Panc1 (cell line): ENCODE measurements around the gene ABLIM2. TPM values are rescaled to one million over a fixed set of nuclear protein-coding genes. Genes with fewer than 3 reads are reported as not detected.

ENCODE experiments used
- ATAC-seq: fragments of 200-7000 bp; cut with Tn5 transposase; 2 replicates; pipeline ENCODE4 v1.9.1; 2020; ENCODE audit warnings: mild to moderate bottlenecking, moderate library complexity
- BruUV-seq: library from RNA; stranded (reverse); fragments of 400-500 nt; replicated peaks from 2 replicates; lab custom pipeline; 2021; lab: Mats Ljungman, UMichigan
- CTCF ChIA-PET: fragments of 300-600 bp; sonication (Branson Sonifier 250); formaldehyde crosslinking; loops from one replicate; lab custom pipeline; 2022; ENCODE audit warnings: antibody characterized with exemption; lab: Charles Lee
- POLR2A ChIA-PET: fragments of 300-600 bp; sonication (Branson Sonifier 250); formaldehyde crosslinking; loops from one replicate; lab custom pipeline; 2022; ENCODE audit warnings: antibody characterized with exemption; lab: Charles Lee
- DNase-seq: peaks from one replicate; pipeline ENCODE4 v3.0.0-alpha.2; 2010; ENCODE audit warnings: low read depth, low spot score
- H3K27ac ChIP-seq: 2 replicates; pipeline ENCODE4 v1.5.1; 2011; ENCODE audit warnings: mild to moderate bottlenecking, low read length, inconsistent platforms
- H3K27me3 ChIP-seq: fragments of 200-500 bp; sonication (Bioruptor generic); 2 replicates; pipeline ENCODE4 v1.6.0; 2014; ENCODE audit warnings: low read length, inconsistent platforms; ENCODE audit not compliant: control insufficient read depth, insufficient read depth
- H3K36me3 ChIP-seq: fragments of 200-500 bp; sonication (Bioruptor generic); 2 replicates; pipeline ENCODE4 v1.5.1; 2014; ENCODE audit warnings: inconsistent platforms, mild to moderate bottlenecking, low read length, moderate library complexity; ENCODE audit not compliant: control insufficient read depth, insufficient read depth
- H3K4me1 ChIP-seq: 2 replicates; pipeline ENCODE4 v1.5.1; 2011; ENCODE audit warnings: inconsistent platforms, mild to moderate bottlenecking, low read length, moderate library complexity; ENCODE audit not compliant: control insufficient read depth, insufficient read depth
- H3K4me3 ChIP-seq, 2 experiments: 2 replicates each; pipeline ENCODE4 v1.5.1; 2011 to 2012; ENCODE audit warnings: low read depth in 2 of 2, low read length in 2 of 2, mild to moderate bottlenecking in 2 of 2, inconsistent platforms in 1 of 2, moderate library complexity in 1 of 2
- H3K9me3 ChIP-seq: fragments of 200-500 bp; sonication (Bioruptor generic); 2 replicates; pipeline ENCODE4 v1.5.1; 2014; ENCODE audit warnings: low read depth, mild to moderate bottlenecking, inconsistent platforms, low read length, moderate library complexity; ENCODE audit not compliant: control insufficient read depth, insufficient read depth
- CTCF ChIP-seq: fragments of 450-650 bp; IDR thresholded peaks from 2 replicates; pipeline ENCODE4 v1.5.1; 2017; ENCODE audit warnings: mild to moderate bottlenecking
- POLR2AphosphoS5 ChIP-seq: IDR thresholded peaks from 2 replicates; pipeline ENCODE4 v1.6.1; 2012; ENCODE audit warnings: mild to moderate bottlenecking, low read depth, low read length, moderate library complexity
- REST ChIP-seq, 2 experiments: IDR thresholded peaks; 2 replicates each; pipeline ENCODE4 v1.6.1; 2011 to 2012; ENCODE audit warnings: low read depth in 2 of 2, control low read depth in 1 of 2, low read length in 1 of 2, mild to moderate bottlenecking in 1 of 2, moderate library complexity in 1 of 2; ENCODE audit not compliant: insufficient read depth in 1 of 2
- SIN3A ChIP-seq: IDR thresholded peaks from 2 replicates; pipeline ENCODE4 v1.6.1; 2012; ENCODE audit warnings: low read depth, mild to moderate bottlenecking, low read length, moderate library complexity, borderline replicate concordance; ENCODE audit not compliant: insufficient read depth
- TCF7L2 ChIP-seq: IDR thresholded peaks from 2 replicates; pipeline ENCODE4 v1.6.1; 2011; ENCODE audit warnings: mild to moderate bottlenecking, low read depth, low read length, inconsistent platforms
- in situ Hi-C: cut with HindIII; loops from 2 replicates; pipeline ENCODE4 v1.10.0; 2016; ENCODE audit warnings: low sequenced_read_pairs, low pct_unique_long_range_greater_than_20kb
- intact Hi-C: fragments of 100-400 bp; cut with micrococcal nuclease; formaldehyde crosslinking; loops from one replicate; pipeline ENCODE4 v1.10.0; 2022; ENCODE audit not compliant: unreplicated experiment
- total RNA-seq: library from RNA; stranded (reverse); gene quantifications from one replicate; pipeline ENCODE4 v1.2.1, GENCODE V29; 2021; ENCODE audit not compliant: unreplicated experiment

ABLIM2 gene
- total RNA-seq, 1 experiment from 2014 or later: 0.64 TPM

DNA sequence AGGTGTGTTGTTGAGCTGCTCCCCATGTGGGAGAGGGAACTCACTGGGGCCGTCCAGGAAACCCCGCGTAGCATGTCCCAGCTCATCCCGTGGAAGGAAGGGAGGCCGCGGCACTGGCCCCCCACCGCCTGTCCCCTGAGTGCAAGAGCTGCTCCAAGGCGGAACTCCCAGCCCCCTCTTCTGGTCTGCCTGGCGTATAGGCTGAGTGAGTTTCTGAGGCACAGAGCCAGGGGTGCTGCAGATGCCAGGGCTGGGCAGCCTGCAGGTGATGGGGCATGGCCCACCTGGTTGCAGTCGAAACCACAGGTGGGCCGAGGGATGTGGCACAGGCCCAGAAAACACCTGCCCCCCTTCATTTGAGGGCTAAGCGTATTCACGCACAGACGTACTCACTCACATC lies 49.6 kb downstream of the ABLIM2 start:
- no peaks in the 10 kb centered on the region for H3K36me3 ChIP-seq
- no peak for ATAC-seq
- no peaks in the 10 kb centered on the region for H3K4me1 ChIP-seq
- no peak overlapping the region for H3K27ac ChIP-seq
- no peaks in the 10 kb centered on the region for H3K27me3 ChIP-seq
- TF ChIP-seq TCF7L2 (no peak), REST (IDR thresholded peaks at IDR 0.05; ENCODE audit: insufficient read depth in 1 of 2, low read depth in 2 of 2, low read length in 1 of 2) (no peak), POLR2AphosphoS5 (no peak), SIN3A (no peak), CTCF (no peak)
- intact Hi-C loops: no loop called here
- CTCF ChIA-PET: no interaction called here
- H3K4me3 ChIP-seq: no peak overlapping the region
- no peaks in the 10 kb centered on the region for H3K9me3 ChIP-seq
- no peak for DNase-seq
- no TSS peak for BruUV-seq
- POLR2A ChIA-PET: no interaction called here
- in situ Hi-C loops: no loop called here

DNA sequence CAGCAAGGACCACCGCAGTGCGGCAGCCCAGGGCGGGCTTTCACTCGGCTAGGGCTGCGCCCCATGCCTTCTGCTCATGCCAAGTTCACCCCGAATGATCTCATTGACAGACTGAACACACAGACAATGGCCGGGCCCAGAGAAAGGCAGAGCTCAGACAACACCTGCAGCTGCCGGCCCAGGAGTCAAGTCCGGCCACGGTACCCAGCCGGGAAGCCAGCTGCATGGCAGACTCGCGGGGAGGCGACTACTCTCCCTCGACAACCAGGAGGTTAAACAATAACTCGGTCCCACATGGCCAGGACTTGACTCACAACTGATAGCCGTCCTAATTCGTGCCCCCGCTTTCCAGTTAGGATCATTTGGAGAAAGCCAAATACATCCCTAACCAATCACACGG lies 50.4 kb downstream of the ABLIM2 start:
- no TSS peak for BruUV-seq
- no peaks in the 10 kb centered on the region for H3K9me3 ChIP-seq
- no peak overlapping the region for H3K27ac ChIP-seq
- intact Hi-C loops (no loop called here), in situ Hi-C loops (no loop called here)
- no peak overlapping the region for H3K4me3 ChIP-seq
- no peak for ATAC-seq
- DNase-seq: no peak
- TF ChIP-seq CTCF (no peak), REST (IDR thresholded peaks at IDR 0.05; ENCODE audit: insufficient read depth in 1 of 2, low read depth in 2 of 2, low read length in 1 of 2) (no peak), TCF7L2 (no peak), SIN3A (no peak)
- H3K27me3 ChIP-seq: no peaks in the 10 kb centered on the region
- no peaks in the 10 kb centered on the region for H3K36me3 ChIP-seq
- CTCF ChIA-PET: no interaction called here
- no peaks in the 10 kb centered on the region for H3K4me1 ChIP-seq
- POLR2A ChIA-PET: no interaction called here
